ENCODE data around the gene CREB5.

- TF ChIP-seq EZH2 (IDR thresholded peaks at IDR 0.05; ENCODE audit: low read depth, unreplicated experiment) = no peak
- TF ChIP-seq, protein P1, sequence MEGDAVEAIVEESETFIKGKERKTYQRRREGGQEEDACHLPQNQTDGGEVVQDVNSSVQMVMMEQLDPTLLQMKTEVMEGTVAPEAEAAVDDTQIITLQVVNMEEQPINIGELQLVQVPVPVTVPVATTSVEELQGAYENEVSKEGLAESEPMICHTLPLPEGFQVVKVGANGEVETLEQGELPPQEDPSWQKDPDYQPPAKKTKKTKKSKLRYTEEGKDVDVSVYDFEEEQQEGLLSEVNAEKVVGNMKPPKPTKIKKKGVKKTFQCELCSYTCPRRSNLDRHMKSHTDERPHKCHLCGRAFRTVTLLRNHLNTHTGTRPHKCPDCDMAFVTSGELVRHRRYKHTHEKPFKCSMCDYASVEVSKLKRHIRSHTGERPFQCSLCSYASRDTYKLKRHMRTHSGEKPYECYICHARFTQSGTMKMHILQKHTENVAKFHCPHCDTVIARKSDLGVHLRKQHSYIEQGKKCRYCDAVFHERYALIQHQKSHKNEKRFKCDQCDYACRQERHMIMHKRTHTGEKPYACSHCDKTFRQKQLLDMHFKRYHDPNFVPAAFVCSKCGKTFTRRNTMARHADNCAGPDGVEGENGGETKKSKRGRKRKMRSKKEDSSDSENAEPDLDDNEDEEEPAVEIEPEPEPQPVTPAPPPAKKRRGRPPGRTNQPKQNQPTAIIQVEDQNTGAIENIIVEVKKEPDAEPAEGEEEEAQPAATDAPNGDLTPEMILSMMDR (conservative IDR thresholded peaks at IDR 0.05; ENCODE audit: low read depth in 2 of 2) = no peak
- TF ChIP-seq CREB1 (CRISPR knock-in tag; IDR thresholded peaks at IDR 0.05; ENCODE audit: low read depth) = no peak
- no peak for TF ChIP-seq POLR2AphosphoS5 (IDR thresholded peaks at IDR 0.05; ENCODE audit: low read depth)
- TF ChIP-seq, protein P2, sequence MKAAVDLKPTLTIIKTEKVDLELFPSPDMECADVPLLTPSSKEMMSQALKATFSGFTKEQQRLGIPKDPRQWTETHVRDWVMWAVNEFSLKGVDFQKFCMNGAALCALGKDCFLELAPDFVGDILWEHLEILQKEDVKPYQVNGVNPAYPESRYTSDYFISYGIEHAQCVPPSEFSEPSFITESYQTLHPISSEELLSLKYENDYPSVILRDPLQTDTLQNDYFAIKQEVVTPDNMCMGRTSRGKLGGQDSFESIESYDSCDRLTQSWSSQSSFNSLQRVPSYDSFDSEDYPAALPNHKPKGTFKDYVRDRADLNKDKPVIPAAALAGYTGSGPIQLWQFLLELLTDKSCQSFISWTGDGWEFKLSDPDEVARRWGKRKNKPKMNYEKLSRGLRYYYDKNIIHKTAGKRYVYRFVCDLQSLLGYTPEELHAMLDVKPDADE (IDR thresholded peaks at IDR 0.05) = no peak
- TF ChIP-seq EZH2phosphoT487 (IDR thresholded peaks at IDR 0.05; ENCODE audit: unreplicated experiment) = no peak
- no peak for TF ChIP-seq REST (IDR thresholded peaks at IDR 0.05; ENCODE audit: unreplicated experiment)
- TF ChIP-seq STAT1 (IDR thresholded peaks at IDR 0.05; ENCODE audit: unreplicated experiment) = no peak
- no peak for TF ChIP-seq JUNB (IDR thresholded peaks at IDR 0.05; ENCODE audit: unreplicated experiment)
- TF ChIP-seq ZNF114 (CRISPR knock-in tag; IDR thresholded peaks at IDR 0.05) = no peak
- no peak for TF ChIP-seq ZNF331 (CRISPR knock-in tag; IDR thresholded peaks at IDR 0.05; ENCODE audit: low read depth)
- no peak for TF ChIP-seq NANOG (IDR thresholded peaks at IDR 0.05; ENCODE audit: borderline replicate concordance)
- no peak for TF ChIP-seq ZNF462 (CRISPR knock-in tag; IDR thresholded peaks at IDR 0.05)
Measured at GRCh38 chr7:28423112-28423511, 10.8 kb downstream of the CREB5 start.
